Forelimb muscle (tissue), 1 donor: ENCODE results near the gene MAP3K3. TPM values are rescaled to one million over a fixed set of nuclear protein-coding genes. Genes with fewer than 3 reads are reported as not detected.

ENCODE experiments used
- DNase-seq: peaks from one replicate; pipeline ENCODE4 v3.0.0-alpha.2; 2013; ENCODE audit warnings: low read depth
- polyA plus RNA-seq: library from polyadenylated mRNA; unstranded; fragments of 120-200 nt; gene quantifications from one replicate; pipeline ENCODE4 v1.2.1, GENCODE V29; 2013; ENCODE audit not compliant: insufficient read length

Gene MAP3K3
- polyA plus RNA-seq, 1 donor = 20.8 TPM

DNA sequence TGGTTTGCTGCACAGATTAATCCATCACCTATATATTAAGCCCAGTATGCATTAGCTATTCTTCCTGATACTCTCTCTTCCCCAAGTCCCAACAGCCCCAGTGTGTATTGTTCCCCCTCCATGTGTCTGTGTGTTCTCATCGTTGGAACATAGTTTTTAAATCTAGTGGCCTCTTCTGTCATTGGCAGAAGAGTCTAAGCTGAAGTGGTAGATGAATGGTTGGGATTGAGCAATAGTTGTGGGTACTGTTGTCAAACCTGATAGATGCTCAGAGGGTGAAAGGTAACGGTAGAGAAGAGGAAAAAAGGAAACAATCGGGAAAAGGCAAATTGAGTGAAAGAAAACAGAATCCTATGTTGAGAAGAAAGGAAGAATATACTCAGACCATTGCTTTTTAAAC, 29.9 kb downstream of the MAP3K3 start:
- no peak for DNase-seq

DNA sequence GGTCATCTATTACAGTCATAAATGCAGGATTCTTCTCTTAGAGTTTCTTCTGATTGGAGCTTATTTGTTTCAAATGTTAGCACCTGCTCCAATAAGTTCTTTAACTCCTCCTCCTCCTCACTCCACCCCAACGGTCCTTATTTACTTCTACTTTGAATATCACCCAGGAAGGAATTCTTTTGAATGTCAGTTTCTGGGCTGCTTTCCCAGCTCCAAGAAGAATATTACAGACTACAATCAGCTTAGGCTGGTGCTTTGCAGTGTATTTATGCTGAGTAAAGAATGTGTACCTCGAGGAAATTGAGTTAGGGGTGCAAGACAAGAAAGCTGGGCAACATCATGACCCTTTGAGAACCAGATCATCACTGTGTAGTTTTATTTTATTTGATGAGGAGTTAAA, 30.8 kb downstream of the MAP3K3 start:
- DNase-seq = no peak

DNA sequence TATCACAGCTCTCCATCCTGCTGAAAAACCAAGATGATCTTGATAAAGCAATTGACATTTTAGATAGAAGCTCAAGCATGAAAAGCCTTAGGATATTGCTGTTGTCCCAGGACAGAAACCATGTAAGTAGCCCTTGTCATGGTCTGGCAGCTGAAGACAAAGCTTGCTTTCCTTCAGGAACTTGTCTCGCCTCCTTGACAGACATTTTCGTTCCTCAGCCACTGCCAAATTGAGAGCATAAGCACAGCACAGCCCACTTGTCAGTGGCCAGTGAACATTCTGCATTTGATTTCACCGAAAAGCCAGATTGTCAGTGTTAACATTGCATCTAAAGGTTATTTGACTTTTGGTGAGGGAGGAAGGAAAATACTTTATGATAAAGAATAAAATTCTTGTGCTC, 35.6 kb downstream of the MAP3K3 start:
- DNase-seq = no peak

DNA sequence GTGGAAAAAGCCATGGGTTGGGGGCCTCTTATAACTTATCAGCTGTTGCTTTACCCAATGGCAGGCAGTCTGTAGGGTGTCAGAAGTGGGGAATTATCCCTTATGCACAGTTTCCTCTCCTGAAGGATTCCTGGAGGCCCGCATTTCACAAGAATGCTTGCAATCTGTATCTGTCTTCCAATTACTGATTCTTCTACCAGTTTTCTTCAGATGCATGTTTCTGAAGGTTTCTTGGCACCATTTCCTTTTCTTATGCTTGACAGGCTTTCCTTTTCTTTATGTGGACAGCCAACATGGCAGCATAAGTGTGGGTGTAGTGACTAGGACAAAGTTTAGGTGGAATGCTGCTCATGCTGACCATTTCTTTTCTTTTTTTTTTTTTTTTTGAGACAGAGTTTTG, 36.1 kb downstream of the MAP3K3 start:
- DNase-seq = no peak

DNA sequence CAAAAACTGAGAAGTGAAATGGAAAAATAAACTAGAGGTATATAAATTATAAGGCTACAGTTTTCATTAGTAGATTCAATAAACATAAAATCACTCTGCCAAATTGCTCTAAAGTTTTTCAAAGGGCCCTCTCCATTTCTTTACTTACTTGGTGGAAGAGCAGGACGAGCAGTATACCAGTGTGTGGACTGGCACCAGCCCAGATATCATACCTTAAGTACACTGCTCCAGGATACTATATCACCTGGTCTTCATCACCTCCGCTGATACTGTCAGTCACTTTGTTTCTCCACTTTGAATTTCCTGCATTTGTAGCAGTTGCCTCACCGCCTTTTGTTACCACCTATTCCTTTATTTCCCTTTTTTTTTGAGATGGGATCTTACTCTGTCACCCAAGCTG, 37.6 kb downstream of the MAP3K3 start:
- DNase-seq = no peak

DNA sequence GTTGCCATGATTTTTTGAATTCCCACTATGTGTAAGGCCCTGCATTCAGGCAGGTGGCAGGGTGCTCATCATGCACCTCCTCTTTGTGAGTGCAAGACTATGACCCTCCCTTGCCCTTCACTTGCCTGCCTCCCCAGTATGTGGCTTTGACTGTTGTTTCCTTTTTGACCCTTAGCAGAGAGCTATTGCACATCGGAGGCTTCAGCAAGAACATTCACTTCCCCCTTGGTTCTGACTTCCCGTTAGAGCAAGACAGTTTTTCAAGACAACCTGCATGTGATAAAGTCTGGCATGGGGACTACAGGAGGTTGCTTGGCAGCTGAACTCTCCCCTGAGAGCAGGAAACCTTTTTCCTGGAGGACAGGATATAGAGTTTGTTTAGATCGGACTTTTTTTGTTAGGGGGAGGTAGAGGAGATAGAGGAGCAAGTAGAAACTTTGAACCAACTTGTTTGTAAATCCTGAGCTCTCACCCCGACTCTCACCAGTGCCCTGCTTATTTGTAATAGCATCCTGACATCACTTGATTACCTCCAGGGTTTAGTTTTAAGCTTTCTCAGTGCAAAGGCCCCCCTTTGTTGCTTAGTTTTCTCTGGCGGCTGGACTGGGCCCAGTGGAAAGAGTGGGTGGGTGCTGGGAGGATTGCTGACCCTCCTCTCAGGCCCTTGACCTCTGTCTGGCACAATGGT, 43.5 kb downstream of the MAP3K3 start:
- DNase-seq = peak; percentile 11

DNA sequence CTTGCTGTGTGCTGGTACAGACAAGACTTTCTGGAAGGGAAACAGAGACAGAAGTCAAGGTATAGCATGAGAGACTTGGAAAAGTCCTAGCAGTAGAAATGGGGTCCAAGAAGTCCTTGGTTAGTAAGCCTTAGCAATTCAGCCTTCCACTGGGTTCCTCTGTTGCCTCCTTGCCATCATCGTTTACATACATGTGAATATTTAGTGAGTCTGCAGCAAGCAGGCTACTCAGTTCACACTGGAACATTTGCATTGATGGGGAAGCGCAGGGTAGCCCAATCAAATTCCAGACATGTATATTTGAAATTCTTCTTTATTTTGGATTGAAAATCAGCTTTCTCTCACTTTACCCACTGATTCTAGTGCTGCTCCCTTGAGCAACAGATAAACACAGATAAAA, 50.6 kb downstream of the MAP3K3 start:
- no peak for DNase-seq

DNA sequence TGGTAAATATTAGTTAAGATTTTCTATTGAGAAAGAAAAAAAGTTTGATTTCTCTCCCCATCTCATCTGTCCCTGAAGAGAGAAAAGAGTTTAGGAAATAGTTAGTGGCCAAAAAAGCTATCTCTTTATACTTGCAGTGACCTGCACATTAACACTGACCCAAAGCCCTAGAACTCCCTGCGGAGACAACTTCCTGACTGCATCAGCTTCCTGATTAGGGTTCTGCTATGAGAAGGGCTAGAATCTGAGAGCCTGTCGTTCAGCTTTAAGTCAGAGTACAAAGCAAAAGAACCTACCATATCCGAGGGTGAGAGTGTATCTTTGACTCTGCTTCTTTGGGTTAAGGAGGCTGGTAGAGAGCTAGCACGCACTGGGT, 53.0 kb downstream of the MAP3K3 start:
- DNase-seq = no peak

DNA sequence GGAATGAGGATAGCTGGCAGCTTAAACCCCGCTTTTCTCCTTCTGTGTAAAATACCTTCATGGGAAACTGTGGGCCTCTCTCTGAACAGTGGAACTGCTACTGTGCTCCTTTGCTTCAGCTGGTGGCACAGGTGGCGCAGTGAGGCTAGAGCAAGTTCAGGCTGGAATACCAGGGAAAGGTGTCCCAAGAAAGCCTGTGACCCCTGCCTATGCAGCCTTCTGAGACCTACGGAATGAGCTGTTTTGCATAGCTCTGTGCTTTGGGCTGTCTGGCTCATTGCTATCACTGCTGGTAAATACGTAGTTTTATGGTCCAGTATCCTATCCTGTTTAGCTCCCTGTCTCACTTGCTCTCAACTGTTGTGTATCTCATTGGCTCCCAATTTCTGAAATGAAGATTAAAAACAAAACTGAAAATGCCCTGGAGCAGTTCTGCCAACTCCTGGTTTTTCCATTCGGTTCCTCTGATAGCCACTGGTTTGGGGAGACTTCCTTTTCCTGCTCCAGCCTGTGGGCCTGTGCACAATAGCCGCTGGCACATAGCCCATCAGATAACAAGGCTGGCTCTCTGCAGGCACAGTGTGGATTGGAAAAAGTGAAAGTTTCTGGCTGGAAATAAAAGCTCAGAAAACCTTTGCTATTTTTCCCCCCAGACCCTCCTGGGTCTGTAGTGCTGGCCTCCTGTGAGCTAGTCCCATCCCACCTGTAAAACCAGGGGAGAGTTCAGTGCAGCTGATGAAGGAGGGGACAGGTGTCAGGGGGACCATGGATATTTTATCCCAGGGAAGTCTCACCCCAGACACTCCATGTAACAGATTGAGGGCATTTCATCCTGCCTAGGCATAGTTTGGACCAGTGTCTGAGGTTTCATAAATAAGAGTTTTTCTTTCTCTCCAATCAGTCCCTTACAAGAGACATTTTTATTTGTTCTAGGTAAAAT, 53.7 kb downstream of the MAP3K3 start:
- DNase-seq = no peak

DNA sequence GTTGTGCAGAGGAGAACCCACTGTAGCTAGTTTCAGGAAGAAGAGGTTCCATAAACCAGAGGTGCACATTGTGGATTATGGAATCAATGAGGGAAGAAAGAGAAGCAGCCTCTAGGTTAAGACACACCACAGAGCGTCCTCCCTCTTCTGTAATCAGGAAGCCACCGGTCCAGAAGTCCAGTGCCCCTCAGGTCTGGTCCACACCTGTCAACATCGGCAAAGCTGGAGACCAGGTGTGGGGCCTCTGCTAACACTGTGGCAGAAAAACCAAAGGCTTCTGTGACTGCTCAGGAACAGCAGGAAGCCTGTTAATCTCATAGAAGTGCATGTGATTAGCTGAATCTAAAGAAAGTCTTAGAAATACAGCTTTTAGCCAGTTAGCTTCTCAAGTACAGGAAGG, 54.4 kb downstream of the MAP3K3 start:
- no peak for DNase-seq

DNA sequence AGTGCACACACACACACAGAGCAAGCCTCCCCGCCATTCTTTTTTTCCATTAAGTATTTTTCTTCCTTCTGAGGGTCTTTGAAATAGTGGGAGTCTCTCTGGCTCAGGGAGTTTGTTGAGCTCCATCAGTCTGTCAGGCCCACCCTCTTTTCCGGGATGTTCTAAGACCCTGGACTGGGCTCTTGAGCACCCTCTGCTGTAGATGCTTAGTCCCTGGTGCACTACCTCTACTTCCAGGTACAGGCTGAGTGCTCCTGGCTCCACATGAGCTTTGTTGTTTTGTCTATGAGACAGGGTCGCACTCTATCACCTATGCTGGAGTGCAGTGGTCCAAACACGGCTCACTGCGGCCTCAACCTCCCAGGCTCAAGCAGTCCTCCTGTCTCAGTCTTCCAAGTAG, 57.0 kb downstream of the MAP3K3 start:
- DNase-seq = no peak

DNA sequence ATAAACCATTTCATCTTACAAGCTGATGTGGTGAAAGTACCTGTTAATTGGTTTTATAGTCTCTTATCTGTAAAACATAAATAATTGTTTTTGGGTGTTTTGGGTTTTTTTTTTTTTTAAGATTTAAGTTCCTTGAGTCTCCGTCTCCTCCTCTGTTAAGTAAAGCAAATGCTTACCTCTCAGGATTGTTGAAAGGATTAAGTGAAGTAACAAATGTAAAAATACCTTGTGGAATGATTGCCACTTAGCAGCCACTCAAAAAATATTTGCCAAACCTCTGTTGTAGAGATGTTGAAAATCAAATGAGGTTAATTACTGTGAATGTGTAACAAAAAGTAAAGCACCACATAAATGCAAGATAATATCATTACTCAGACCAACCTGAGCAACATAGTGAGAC, 58.5 kb downstream of the MAP3K3 start:
- DNase-seq = no peak

DNA sequence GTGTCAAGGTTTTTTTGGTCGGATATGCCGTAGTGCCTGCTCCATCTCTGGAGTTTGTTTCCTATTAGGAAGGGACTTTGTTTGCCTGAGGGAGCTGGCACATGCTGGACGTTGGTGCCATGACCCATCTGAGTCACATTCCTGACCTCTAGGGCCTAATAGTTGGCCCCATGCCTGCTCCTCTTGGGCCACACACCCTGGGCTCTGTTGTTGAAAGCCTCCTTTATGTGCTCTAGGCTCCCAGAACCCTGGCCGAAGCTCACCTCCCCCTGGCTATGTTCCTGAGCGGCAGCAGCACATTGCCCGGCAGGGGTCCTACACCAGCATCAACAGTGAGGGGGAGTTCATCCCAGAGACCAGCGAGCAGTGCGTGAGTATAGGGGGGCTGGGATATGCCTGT, 59.3 kb downstream of the MAP3K3 start:
- DNase-seq = no peak

DNA sequence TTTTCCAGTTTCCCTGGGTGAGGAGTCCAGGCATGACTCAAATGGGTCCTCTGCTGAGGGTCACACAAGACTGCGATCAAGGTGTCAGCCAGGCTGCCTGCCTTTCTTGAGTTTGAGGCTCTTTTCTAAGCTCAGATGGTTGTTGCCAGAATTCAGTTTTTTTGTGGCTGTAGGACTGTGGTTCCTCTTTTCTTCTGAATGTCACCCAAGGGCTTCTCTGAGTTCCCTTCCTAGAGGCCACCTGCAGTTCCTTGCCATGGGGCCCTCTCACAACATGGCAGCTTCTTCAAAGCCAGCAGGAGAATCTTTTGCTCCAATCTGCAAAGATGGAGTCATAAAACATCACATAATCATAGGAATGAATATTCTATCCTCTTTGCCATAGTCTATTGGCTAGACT, 60.2 kb downstream of the MAP3K3 start:
- no peak for DNase-seq

DNA sequence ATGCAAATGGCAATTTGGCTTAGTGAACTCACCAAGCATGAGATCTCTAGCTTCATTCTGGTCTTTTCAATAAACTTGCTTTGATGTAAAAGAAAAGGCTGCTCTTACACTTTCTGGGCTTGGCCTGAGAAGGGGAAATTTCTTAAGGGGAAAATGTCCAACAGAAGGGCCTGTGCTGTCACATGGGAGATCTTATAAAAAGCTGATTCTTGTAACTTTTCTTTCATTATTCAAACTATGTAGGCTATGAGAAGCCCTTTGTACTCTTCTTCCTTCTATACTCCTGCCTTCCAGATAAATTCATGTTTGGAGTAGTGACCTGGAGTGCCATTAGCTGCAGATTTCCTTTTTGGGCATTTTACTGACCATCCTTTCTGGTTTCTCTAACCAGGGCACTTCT, 60.8 kb downstream of the MAP3K3 start:
- no peak for DNase-seq

DNA sequence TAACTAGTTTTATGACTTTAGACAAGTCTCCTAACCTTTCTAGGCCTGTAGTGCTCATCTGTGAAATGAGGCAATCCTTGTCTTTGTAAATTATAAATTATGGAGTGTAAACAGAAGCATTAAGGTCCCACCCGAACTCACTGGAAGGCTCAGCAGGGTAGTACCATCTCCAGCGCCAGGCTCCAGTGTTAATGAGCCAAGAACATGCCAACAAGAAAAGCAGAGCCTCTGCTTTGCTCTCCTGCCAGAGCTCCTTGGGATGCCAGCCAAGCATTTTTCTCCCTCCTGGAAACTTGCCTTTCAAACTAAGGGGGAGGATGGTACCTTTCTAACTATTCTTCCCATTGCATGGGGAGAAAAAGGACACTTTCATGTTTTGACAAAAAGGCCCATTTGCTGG, 62.8 kb downstream of the MAP3K3 start:
- no peak for DNase-seq

DNA sequence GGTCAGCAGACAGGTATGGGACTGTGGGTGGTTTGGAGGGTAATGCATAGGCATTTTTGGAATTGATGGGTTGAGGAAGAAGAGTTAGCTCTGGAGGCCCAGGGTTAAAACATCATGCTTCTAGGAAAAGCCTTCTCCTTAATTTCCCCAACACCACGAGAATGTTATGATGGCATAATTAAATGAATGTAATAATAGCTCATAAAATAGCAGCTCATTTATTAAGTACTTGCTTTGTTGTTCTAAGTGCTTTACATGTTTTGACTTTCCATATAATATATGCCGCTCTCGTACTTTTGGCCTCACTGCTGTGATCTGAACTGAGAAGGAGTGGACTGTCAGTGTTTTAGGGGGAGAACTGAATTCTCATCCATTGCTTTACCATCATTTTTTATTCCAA, 63.4 kb downstream of the MAP3K3 start:
- no peak for DNase-seq

DNA sequence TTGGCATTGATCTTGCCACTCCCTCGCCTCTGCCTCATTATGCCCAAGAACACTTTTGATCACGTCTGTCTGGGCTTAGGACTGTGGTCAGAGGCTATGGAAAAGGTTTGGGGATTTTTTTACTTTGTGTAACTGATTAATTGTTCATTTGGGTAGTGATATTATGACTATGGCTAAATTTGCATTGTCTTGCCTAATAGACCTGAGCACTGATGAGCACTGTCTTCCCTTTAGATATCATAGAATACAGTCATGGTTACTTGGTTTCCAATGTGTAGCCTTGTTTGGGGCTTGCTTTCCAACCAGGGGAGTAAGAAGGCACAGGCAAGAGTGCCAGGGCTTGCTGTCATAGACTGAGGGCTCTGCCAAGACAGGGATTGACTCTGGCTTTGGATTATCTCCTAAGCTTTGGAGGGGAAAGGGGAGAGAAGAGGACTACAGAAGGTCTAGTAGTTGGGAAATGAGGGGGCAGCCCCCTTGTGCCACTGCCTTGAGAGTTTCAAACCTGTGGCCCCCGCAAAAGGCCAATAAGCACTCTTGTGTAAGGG, 64.0 kb downstream of the MAP3K3 start:
- no peak for DNase-seq

DNA sequence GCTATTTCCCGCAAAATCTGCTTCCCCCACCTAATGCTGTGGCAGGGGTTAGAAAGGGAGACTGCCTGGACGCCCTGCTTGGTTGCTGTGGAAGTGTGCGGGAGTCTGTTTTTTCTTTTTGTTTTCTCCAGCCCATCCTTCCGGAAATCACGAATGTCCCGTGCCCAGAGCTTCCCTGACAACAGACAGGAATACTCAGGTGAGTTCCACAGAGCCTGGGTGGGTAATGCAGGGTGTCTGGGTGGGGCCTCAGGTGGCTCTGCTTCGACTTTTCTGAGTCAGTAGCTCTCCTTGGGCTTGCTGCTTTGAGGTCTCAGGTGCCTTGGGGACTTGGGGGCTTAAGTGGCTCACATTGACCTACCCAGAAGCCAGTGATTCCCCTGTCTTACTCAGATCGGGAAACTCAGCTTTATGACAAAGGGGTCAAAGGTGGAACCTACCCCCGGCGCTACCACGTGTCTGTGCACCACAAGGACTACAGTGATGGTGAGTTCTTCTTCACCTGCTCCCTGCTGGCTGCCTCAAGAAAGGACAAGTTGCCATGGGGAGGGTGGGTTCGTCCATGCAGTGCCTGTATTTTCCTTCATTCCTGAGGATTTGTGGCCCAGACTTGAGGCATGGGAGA, 66.3 kb downstream of the MAP3K3 start:
- DNase-seq = no peak

DNA sequence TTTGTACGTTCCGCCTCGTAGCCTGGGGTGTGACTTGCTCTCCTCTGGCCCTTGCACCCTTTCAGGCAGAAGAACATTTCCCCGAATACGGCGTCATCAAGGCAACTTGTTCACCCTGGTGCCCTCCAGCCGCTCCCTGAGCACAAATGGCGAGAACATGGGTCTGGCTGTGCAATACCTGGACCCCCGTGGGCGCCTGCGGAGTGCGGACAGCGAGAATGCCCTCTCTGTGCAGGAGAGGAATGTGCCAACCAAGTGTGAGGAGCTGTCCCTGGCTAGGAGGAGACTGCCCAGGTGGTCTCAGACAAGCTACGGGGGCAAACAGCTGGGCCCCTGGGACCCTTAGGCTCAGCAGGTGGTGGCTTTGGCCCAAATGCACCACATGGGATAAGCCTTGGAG, 67.3 kb downstream of the MAP3K3 start:
- DNase-seq = no peak

DNA sequence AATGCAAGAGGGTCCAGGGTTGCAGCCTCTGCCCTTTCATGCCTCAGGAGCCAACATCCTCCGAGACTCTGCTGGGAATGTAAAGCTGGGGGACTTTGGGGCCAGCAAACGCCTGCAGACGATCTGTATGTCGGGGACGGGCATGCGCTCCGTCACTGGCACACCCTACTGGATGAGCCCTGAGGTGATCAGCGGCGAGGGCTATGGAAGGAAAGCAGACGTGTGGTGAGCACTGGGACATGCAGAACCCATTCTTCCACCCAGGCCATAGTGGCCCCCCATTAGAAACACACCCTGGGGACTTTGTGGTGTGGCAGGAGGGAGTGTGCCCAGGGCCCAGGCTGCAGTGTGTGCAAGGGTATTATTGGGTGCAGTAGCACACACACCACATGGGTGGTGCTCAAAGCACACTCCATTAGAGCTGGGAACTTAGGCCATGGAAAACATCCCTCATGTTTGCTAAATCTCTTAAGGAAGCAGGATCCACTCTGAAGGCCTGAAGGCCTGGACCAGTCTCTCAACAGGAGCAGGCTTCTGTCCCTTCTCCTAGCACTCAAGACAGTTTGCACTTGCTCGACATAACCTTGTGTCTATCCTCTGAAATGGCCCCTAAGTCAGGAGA, 70.1 kb downstream of the MAP3K3 start:
- no peak for DNase-seq
